Muscle of back (tissue), 11 donors: ENCODE data around the gene NTN5. TPM values are rescaled to one million over a fixed set of nuclear protein-coding genes. Genes with fewer than 3 reads are reported as not detected.
"Not testable (repeated sequence)": the region's sequence is repeated elsewhere in the genome, so short reads cannot be mapped to it uniquely, and the experiment has no call there.

Experiments
- DNase-seq, 3 donors: peaks; one replicate each; pipeline versions ENCODE4 v3.0.0 to v3.0.0-alpha.2; 2013
- polyA plus RNA-seq, 10 donors: library from polyadenylated mRNA; unstranded; fragments of 120-200 nt; gene quantifications; one replicate each; pipeline ENCODE4 v1.2.1, GENCODE V29; 2013; ENCODE audit not compliant: insufficient read length in 10 of 10

The NTN5 gene
- polyA plus RNA-seq, 10 donors, result 0.67 to 9.6 (median 2.3) TPM

DNA sequence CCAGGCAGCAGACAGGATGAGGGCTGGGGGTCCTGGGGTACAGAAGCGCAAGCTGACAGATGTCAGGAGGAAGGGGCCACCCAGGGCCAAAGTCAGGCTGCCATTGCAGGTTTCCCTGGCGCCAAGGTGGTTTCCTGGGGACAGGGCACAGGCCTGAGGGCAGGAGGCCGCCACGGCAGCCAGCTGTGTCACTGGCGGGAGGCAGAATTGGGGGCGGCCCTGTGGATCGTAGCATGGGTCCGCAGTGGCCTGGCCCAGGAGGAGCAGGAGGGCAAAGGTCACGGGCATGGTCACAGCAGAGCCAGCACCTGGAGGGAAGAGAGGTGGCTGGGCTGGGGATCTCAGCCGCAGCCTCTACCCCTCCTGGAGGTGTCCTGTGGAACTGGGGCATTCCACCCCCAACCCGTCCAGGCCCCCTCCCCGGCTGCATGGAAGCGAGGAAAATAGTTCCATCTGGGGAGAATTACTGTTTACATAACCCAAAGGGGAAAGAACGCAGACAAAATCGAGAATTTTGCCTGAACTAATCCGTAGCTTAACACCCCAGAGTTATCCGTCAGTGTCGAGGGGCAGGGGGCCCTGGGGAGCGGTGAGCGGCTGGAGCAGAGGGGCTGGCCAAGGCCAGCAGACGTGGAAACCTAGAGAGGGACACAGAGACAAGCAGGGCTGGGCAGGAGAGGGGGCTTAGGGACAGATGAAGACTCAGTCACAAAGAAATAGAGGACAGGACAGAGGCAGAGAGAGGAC, 1.9 kb downstream of the NTN5 start:
- DNase-seq, result peak in 1 of 3 donors; percentile 46

DNA sequence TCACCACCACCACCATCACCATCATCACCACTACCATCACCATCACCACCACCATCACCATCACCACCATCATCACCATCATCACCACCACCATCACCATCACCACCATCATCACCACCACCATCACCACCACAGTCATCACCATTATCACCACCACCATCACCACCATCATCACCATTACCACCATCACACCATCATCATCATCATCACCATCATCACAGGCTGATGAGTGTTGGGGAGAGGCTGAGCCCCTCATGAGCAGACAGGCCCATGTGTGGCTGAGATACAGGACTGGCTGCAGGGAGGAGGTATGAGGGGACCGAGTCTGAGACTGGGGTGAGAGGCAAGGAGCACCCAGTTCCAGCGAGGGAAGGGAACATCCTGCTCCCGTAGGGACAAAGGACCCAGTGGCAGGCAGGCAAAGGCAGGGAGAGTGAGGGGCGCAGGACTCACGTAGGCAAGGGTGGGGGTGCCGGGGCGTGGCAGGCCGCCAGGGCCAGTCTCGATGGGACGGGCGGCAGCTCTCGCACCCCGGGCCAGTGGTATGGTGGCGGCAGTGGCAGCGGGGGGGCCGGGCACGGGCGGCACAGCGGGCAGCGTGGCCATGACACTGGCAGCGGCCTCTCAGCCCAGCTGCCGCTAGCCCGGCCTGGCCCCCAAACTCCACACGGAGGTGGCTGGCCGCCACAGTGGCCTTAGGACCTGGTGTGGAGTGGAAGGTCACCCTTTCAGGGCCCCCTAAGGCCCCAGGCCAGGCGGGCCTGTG, 2.7 kb downstream of the NTN5 start:
- no peak for DNase-seq

GRCh38 chr19:48668761-48669160, 4.1 kb downstream of the NTN5 start:
- DNase-seq, result no peak

DNA sequence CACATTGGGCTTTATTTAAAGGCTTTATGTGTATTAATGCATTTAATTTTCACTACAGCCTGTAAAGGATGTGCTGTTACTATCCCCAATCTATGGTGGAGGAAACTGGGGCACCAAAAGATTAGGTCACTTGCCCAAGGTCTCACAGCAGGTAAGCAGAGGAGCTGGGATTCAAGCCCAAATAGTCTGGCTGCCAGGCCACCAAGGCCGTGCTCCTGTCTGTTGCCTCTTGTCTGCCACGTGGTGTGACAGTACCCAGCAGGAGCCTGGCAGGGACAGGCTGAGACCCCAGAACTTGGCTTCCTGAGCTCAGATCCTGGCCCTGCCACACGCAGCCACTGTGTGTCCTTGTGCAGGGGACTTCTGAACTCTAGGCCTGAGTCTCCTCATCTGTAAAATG, 4.5 kb downstream of the NTN5 start:
- DNase-seq, result no peak

- DNase-seq, result no peak
Observed at GRCh38 chr19:48665786-48666185, 7.0 kb downstream of the NTN5 start.

DNA sequence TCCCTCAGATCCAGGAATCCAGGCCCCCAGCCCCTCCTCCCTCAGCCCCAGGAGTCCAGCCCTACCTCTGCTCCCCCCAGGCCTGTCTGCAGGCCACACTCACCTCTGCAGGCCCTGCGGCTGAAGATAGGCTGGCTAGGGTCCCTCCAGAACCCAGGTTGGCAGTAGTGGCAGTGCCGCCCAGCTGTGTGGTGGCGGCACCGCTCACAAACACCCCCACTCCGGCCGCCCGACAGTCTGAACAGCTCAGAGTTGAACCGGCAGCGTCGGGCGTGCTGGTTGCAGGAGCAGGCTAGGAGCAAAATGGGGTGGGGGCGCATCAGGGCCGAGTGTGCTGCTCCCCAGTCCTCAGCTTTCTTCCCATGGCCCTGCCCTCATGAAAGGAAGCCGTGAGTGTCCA, 8.3 kb downstream of the NTN5 start:
- no peak for DNase-seq

- DNase-seq, result no peak
Observed at GRCh38 chr19:48663667-48664066, 9.2 kb downstream of the NTN5 start.

GRCh38 chr19:48661711-48662090, 11.1 kb downstream of the NTN5 start:
- no peak for DNase-seq

DNA sequence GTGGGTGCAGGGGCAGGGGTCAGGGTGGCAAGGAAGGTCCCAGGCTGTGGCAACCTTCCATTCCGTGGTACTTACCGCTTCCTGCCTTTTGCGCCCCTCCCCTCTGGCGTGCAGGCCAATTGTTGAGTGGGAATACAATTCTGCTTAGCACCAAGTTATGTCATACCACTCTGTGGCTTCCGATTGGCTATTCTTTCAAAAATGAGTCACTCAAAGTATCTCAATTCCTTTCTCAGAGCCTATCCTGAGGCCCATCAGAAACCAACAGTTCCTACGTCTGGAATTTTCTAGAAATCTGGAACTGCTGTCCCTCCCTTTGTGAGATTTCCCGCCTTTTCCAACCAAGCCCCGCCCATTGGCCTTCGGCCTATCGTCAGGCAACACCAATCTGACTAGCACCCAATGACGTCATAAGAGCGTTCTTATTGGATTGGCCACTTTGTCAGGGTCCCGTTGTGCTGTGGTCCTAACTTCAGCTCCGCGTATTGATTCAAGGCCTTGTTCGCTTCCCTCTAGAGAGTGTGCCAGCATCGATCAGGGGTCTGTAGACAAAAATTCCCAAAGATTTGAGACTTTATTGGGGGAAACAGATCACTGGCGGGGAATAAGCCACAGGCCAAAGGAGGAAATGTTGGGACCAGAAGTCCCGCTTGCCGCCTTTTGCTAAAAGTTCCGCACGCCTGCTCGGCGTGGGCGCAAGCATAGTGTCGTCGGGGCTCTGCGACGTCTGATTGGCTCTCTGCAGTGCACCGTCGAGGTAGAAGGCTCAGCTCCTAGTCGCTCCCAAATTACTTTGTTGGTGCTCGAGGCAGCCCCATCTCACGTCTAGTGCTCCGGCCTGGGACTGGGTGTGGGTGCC, 11.7 kb downstream of the NTN5 start:
- DNase-seq, result peak; percentile 78 to 91 (median 86)

- DNase-seq, result no peak
Observed at GRCh38 chr19:48659768-48660167, 13.0 kb downstream of the NTN5 start.

DNA sequence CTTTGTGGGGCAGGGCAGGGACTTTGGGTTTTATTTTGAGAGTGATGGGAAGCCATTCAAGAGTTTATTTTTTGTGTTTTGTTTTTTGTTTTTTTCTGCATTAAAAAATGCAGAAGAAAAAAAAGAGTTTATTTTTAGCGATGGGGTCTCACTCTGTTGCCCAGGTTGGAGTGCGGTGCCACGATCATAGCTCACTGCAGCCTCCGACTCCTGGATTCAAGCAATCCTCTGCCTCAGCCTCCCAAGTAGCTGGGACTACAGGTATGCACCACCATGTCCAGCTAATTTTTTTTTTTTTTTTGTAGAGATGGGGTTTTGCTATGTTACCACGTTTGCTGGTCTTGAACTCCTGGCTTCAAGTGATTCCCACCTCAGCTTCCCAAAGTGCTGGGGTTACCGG, 14.3 kb downstream of the NTN5 start:
- DNase-seq, result no peak

- not testable (repeated sequence) for DNase-seq
Observed at GRCh38 chr19:48657828-48658227, 15.0 kb downstream of the NTN5 start.

- DNase-seq, result peak in 2 of 3 donors; percentile 68 to 73
Observed at GRCh38 chr19:48656840-48657474, 15.9 kb downstream of the NTN5 start.

GRCh38 chr19:48654299-48655059, 18.3 kb downstream of the NTN5 start:
- DNase-seq, result peak in 1 of 3 donors; percentile 74

DNA sequence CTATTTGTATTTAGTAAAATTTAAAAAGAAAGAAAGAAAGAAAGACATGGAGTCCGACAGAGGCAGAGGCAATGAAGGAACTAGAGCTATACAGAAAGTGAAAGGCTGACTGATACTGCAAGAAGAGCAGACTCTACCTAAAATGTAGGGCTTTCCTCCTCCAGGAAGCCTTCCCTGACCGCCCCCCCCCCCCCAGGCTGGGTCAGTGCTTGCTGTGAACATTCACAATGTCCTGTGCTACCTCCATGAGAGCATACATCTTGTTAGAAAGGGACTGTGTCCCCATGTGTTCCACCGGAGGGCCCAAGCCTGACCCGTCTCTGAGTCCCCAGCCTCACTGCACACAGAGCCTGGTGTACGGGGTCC, 21.2 kb downstream of the NTN5 start:
- DNase-seq, result no peak

GRCh38 chr19:48650974-48651682, 21.7 kb downstream of the NTN5 start:
- no peak for DNase-seq

- DNase-seq, result no peak
Observed at GRCh38 chr19:48648134-48648533, 24.7 kb downstream of the NTN5 start.

GRCh38 chr19:48646722-48647216, 26.0 kb downstream of the NTN5 start:
- no peak for DNase-seq

GRCh38 chr19:48646001-48646721, 26.7 kb downstream of the NTN5 start, which contains the start of gene CA11:
TSS of gene CA11 (minus strand) at chr19:48646187. CDS start at chr19:48645632, 555 bp downstream.
- DNase-seq, result peak; percentile 83 to 97 (median 92)
